NCI-H2029 (cell line): ENCODE data around the gene RBPMS2.
"Not testable (repeated sequence)": the region's sequence is repeated elsewhere in the genome, so short reads cannot be mapped to it uniquely, and the experiment has no call there.

ENCODE experiments used
- DNase-seq: peaks from one replicate; lab custom pipeline; 2025; lab: John Stamatoyannopoulos, UW

Gene RBPMS2

DNA sequence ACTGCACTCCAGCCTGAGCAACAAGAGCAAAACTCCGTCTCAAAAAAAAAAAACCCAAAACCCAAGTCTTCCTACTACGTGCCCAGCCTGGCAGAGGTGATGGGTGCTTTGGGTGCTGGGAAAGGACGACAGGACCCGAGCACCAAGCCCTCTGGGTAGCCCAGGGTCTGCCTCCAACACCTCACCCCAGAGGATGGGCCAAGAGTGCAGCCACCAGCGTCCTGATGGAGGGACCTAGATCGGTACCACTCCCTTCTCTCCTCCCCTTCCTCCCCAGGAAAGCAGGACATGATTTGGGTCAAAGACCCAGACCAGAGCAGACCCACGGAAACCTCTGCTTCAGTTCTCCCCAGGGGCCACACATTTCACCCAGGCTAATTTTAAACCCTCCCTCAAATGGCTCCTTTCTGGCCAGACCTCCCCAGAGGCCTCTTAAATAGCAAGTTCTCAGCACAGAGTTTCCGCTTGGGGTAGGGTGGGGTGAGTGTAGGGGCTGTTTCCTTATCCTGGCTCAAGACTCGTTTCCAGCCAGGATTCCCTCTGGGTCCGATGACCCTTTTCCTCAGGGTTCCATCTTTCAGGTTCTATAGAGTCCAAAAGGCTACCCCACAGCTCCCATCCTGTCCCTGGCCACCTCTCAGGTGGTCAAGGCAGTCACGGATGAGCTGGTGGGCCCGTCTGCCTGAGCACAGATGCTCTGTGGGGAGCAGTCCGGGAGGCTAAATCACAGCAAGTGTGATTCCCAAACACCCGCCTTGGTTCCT lies 20.5 kb downstream of the RBPMS2 start:
- no peak for DNase-seq

- no peak for DNase-seq
These were observed 21.8 kb downstream of the RBPMS2 start for GRCh38 chr15:64753480-64754185.

DNA sequence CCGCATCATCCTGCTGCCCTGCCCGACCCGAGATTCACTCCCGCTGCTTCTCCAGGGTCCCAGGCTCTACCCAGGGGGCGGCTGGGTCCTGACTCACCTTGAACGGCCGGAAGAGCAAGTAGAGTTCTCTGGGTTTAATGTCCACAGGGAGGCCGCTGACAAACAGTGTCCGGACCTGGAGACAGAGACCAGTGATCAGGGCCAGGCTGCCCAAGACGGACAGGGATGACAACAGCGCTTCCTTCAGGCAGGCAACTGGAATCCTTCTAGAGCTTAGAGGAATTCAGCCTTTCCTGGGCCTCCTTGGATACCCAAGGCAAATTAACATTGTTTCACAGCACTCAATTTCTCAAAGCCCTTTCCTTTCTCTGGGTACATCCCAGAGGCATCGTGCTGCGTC lies 23.9 kb downstream of the RBPMS2 start:
- no peak for DNase-seq

DNA sequence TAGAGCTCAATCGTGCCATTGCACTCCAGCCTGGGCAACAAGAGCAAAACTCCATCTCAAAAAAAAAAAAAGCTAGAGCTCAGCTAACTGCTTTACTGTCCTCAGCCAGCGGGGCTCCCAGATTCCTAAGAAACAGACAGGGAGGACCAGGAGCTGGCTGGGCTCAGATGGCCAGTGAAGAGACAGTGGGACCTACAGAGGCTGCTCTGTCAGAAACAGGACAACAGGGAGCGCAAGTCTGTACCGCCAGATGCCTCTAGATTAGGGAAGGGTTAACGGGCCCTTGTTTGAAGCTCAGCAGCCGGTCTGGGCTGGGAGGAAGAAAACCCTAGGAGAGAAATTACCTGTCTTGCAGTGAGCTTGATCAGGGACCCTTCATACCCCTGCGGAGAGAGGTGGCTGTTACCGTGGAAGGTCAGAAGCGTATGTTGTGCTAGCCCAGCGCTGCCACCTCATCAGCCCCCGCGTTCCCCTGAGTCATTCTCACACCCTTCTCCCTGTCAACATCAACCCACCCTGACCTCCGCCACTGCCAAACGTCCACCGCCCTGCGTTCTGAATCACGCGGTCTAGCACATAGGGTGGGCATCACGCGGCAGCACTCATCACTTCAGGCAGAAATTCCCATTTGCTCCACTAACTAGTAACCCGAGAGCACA lies 25.3 kb downstream of the RBPMS2 start:
- DNase-seq: no peak

DNA sequence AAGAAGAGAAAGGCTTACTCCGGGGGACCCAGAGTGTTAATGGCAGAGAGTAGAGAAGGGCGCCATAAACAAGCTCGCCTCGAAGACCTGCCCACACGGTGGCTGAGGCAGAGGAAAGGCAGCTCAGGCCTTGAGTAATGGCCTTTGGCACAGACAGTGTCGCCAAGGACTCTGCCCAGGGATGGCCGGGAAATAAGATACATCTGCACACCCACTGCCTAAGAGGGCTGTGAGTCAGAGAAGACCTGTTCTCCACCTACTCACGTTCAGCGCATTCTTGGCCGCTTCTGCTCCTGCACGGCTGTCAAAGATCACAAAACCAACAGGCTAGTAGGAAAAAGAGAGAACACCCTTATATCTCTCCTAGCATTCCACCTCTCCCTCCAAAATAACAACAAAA lies 26.2 kb downstream of the RBPMS2 start:
- DNase-seq: no peak

GRCh38 chr15:64748251-64748650 lies 27.1 kb downstream of the RBPMS2 start:
- DNase-seq: no peak

DNA sequence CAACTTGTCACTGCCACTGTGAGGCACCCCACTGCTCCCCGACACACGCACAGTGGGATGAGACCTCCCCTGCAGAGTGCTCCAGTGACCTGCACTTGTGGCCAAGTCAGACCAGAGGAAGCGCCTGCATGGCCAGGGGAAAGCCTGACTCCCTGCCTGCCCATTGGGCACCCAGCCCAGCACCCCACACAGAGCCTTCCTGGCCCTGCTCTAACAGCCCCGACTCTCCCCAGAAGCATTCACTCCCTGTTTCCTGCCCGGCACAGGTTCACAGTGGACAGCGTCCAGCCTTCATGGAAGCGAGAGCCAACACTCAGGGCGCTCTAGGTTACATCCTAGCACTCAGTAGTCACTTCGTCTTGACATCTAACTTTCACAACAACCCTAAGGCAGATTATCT lies 27.8 kb downstream of the RBPMS2 start:
- no peak for DNase-seq

DNA sequence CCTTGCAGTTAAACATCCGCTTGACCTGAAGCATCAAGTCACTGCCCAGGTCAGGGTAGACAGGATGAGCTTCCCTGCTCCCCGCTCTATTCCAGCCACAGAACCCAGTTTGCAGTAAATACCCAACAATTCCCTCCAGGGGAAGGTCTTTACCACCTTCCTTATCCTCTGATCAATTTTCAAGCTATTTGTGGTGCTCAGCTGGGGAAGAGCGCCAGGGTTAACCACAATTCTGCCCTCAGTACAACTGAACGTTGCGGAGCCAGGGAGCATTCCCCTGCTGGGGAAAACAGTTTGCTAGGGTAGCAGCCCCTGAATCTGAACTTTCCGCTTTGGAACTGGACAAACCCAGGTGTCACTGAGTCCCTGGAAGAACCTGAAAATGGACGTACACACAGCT lies 28.5 kb downstream of the RBPMS2 start:
- no peak for DNase-seq

GRCh38 chr15:64746356-64746755 lies 29.0 kb downstream of the RBPMS2 start:
- no peak for DNase-seq

GRCh38 chr15:64743691-64744090 lies 31.7 kb downstream of the RBPMS2 start:
- no peak for DNase-seq

DNA sequence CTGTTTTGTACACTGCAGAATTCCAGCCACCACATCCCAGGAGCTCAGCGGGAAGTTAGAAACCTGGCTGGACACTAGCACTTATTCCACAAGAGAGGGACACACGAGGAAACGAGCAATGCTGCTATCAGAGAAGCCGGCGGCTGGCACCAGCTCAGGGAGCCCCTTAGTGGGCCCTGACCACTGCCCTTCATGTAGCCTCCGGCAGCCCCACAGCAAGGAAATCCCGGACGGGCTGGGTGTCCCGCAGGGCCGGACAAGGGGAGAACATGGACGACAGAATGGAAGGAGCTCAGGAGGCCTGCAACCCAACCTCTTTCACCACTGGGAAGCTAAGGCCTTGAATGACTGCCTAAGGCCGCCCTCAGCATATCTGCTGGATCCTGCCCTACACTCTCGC lies 32.5 kb downstream of the RBPMS2 start:
- DNase-seq: no peak

- DNase-seq: no peak
These were observed 33.0 kb downstream of the RBPMS2 start for GRCh38 chr15:64742385-64742784.

DNA sequence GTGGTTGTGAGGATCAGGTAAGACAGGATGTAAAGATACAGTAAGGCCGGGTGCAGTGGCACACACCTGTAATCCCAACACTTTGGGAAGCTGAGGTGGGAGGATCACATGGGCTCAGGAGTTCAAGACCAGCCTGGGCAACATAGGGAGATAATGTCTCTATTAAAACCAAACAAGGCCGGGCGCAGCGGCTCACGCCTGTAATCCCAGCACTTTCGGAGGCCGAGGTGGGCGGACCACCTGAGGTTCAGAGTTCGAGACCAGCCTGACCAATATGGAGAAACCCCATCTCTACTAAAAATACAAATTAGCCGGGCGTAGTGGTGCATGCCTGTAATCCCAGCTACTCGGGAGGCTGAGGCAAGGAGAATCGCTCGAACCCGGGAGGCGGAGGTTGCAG lies 33.7 kb downstream of the RBPMS2 start:
- DNase-seq: not testable (repeated sequence)

DNA sequence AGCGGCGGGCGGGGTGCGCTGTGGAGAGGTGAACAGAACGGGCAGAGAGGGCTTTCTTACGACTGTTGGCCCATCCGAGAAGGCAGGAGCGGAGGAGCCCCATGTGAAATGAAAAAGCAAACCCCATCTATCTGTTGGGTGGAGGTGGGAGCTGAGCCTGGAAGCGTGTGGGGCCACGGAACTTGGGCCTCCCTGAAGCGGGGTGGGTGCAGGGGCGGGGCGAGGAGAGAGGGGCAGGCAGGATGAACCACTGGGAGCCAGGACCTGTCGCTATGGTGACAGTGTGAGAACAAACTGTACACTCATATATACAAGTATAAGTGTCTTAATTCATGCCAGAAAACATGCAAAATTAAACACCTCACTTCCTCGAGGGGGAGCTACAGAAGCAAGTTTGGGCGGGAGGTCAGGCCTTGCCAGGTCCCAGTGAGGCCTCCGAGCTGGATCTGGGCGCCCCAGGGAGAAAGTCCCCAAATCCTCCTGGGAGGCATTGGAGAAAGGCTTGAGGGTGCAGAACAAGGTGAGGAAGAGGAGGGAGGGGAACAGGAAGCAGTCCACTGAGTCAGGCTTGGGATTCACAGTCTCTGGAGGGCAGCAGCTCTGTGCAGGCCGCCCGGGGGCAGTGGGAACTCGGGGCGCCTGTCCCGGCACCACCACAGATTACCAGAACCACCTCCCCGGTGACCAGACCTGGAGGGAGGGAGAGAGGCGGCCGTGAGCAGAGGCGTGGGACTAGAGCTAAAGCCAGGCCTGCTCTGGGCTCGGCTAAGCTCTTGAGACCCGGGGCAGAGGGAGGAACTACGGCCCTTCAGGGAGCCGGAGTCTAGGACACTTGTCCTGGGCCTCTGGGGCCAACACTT lies 34.8 kb downstream of the RBPMS2 start:
- DNase-seq: no peak

GRCh38 chr15:64739577-64740143 lies 35.7 kb downstream of the RBPMS2 start:
- no peak for DNase-seq

GRCh38 chr15:64739156-64739555 lies 36.2 kb downstream of the RBPMS2 start:
- DNase-seq: no peak

- no peak for DNase-seq
These were observed 36.9 kb downstream of the RBPMS2 start for GRCh38 chr15:64738226-64739095.

GRCh38 chr15:64732156-64732860 lies 43.1 kb downstream of the RBPMS2 start:
- DNase-seq: no peak

GRCh38 chr15:64731805-64732151 lies 43.6 kb downstream of the RBPMS2 start:
- no peak for DNase-seq
